Measurements from ENCODE around the gene DOCK9. TPM values are rescaled to one million over a fixed set of nuclear protein-coding genes. Genes with fewer than 3 reads are reported as not detected.
"Not testable (repeated sequence)": the region's sequence is repeated elsewhere in the genome, so short reads cannot be mapped to it uniquely, and the experiment has no call there.

Gene DOCK9
- total RNA-seq, 1 experiment from 2014 or later = 2.1 TPM

GRCh38 chr13:98761126-98761985 is 216.5 kb downstream of the DOCK9 start:
- DNase-seq = peak; percentile 71
- Histone ChIP-seq H3K4me3 (no peak overlapping the region; the same call in 1 of the 2 replicates), H3K36me3 (no peaks in the 10 kb centered on the region), H3K27me3 (no peaks in the 10 kb centered on the region), H3K9me3 (no peaks in the 10 kb centered on the region)

GRCh38 chr13:98755729-98756128 is 222.1 kb downstream of the DOCK9 start:
- DNase-seq = no peak
- Histone ChIP-seq H3K9me3 (peaks cover 12% of the 10 kb centered on the region), H3K36me3 (no peaks in the 10 kb centered on the region), H3K27me3 (peaks cover 2% of the 10 kb centered on the region; the same call in 1 of the 2 replicates), H3K4me3 (no peak overlapping the region)

GRCh38 chr13:98755116-98755515 is 222.7 kb downstream of the DOCK9 start:
- peaks cover 2% of the 10 kb centered on the region; the same call in 1 of the 2 replicates for H3K27me3 ChIP-seq
- H3K36me3 ChIP-seq = no peaks in the 10 kb centered on the region
- no peak overlapping the region for H3K4me3 ChIP-seq
- H3K9me3 ChIP-seq = peaks cover 12% of the 10 kb centered on the region
- no peak for DNase-seq

- not testable (repeated sequence) for H3K36me3 ChIP-seq, H3K27me3 ChIP-seq
- H3K9me3 ChIP-seq = peaks cover 12% of the 10 kb centered on the region
Measured at GRCh38 chr13:98754468-98754867, 223.4 kb downstream of the DOCK9 start.

GRCh38 chr13:98752467-98753290 is 225.2 kb downstream of the DOCK9 start, which contains the start of gene SLC15A1:
SLC15A1 (minus strand) TSS chr13:98752672; CDS start chr13:98752598, 74 bp downstream.
- H3K36me3 ChIP-seq = no peaks in the 10 kb centered on the region
- DNase-seq = no peak
- H3K4me3 ChIP-seq = no peak within 1 kb of the TSS
- peaks cover 2% of the 10 kb centered on the region; the same call in 1 of the 2 replicates for H3K27me3 ChIP-seq
- peaks cover 12% of the 10 kb centered on the region for H3K9me3 ChIP-seq

More at GRCh38 chr13:98754468-98754867, 223.4 kb downstream of the DOCK9 start:
- not testable (repeated sequence) for H3K4me3 ChIP-seq, DNase-seq

- Histone ChIP-seq H3K9me3 (peaks cover 12% of the 10 kb centered on the region), H3K4me3 (no peak overlapping the region), H3K27me3 (peaks cover 2% of the 10 kb centered on the region; the same call in 1 of the 2 replicates), H3K36me3 (no peaks in the 10 kb centered on the region)
- DNase-seq = peak; percentile 39
Measured at GRCh38 chr13:98751861-98752466, 225.9 kb downstream of the DOCK9 start.

GRCh38 chr13:98751367-98751782 is 226.5 kb downstream of the DOCK9 start:
- Histone ChIP-seq H3K36me3 (no peaks in the 10 kb centered on the region), H3K27me3 (peaks cover 2% of the 10 kb centered on the region; the same call in 1 of the 2 replicates), H3K9me3 (peaks cover 12% of the 10 kb centered on the region), H3K4me3 (no peak overlapping the region)
- DNase-seq = no peak

GRCh38 chr13:98749501-98749900 is 228.4 kb downstream of the DOCK9 start:
- Histone ChIP-seq H3K27me3 (peaks cover 2% of the 10 kb centered on the region; the same call in 1 of the 2 replicates), H3K4me3 (no peak overlapping the region), H3K36me3 (no peaks in the 10 kb centered on the region), H3K9me3 (peaks cover 12% of the 10 kb centered on the region)
- peak; percentile 82 for DNase-seq

- peak; percentile 14 for DNase-seq
- H3K27me3 ChIP-seq = no peaks in the 10 kb centered on the region; the same call in 1 of the 2 replicates
Measured at GRCh38 chr13:98746968-98747367, 230.9 kb downstream of the DOCK9 start.

More at GRCh38 chr13:98746968-98747367, 230.9 kb downstream of the DOCK9 start:
- H3K9me3 ChIP-seq = no peaks in the 10 kb centered on the region
- H3K4me3 ChIP-seq = no peak overlapping the region
- H3K36me3 ChIP-seq = no peaks in the 10 kb centered on the region

Other genes with a start within 250 kb of the DOCK9 start
- 0.49 TPM in 1 of 2 replicates, not detected in the other for gene SLC15A1, start 225.4 kb downstream of the DOCK9 start, total RNA-seq (2014; rRNA removed; shearing (Covaris generic); ENCODE audit: low replicate concordance)
- gene UBAC2, start 222.8 kb upstream of the DOCK9 start, total RNA-seq (2014; rRNA removed; shearing (Covaris generic); ENCODE audit: low replicate concordance) = 80.9 and 92.4 TPM in 2 replicates

Measured in MG63 (cell line).